ENCODE data around the gene SNPH.

The SNPH gene

DNA sequence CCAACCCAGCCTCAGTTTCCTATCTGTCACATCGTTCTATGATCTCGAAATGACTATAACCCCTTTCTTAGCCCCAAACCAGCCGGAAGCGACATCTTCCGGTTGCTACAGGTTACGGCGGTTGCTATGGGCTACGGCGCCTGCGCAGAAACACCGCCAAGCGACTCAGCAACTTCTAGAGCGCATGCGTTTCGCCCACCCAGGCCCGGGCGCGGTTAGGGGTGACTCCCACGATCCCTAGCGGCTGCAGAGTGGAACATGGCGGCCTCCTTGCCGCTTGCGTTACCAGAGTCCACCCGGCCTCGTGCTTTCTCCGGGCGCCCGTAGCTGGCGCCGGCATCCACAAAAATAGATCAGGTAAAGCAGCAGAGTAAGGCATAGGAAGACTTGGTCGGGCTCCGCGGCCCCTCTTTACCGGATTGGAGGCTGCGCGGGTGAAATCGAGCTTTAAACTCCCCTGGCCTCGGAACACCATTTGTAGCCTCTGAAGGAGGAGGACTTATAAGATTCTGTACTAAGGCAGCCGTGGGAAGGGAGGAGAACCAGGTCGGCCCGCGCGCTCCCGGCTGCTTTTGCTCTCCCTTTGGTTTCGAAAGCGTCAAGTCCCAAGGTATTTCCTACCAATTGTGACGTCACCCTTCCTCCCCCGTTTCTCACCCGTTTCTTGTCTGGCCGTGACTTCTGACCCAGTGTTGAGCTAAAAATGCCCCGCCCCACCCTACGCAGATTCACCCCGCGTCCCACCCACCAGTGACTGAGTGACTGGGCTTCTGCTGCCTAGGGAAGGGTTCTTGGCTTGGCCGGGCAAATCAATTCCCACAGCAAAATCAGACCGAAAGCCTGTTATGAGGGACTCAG is 59.3 kb downstream of the SNPH start:
- DNase-seq, result peak; percentile 95

- no peak for DNase-seq
Observed at GRCh38 chr20:1326031-1326930, 60.2 kb downstream of the SNPH start.

DNA sequence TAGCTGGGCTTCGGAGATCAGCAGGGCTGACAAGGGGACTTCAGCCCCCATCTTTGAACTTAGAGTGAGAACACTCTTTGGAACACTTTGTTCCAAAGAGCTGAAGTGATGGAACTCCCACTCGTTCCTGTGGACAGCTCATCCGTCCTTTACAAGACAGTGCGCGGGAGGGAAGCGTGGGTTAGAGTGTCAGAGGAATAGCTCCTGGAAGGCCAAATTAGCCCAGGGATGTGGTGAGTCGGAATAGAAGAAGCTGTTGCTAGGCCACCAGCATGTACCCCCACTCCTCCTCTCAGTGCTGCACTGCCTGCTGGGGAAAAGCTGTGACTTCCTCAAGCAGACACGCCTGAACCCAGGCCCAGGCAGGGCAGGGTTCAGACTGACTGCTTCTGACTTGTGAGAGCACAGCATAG is 61.2 kb downstream of the SNPH start:
- no peak for DNase-seq

GRCh38 chr20:1327827-1328679 is 62.0 kb downstream of the SNPH start:
- DNase-seq, result no peak

GRCh38 chr20:1328680-1329330 is 62.7 kb downstream of the SNPH start, which contains the start of gene SDCBP2:
Gene SDCBP2, minus strand, starts transcription at chr20:1329139. Its CDS starts 8,723 bp downstream, at chr20:1320416.
- no peak for DNase-seq

DNA sequence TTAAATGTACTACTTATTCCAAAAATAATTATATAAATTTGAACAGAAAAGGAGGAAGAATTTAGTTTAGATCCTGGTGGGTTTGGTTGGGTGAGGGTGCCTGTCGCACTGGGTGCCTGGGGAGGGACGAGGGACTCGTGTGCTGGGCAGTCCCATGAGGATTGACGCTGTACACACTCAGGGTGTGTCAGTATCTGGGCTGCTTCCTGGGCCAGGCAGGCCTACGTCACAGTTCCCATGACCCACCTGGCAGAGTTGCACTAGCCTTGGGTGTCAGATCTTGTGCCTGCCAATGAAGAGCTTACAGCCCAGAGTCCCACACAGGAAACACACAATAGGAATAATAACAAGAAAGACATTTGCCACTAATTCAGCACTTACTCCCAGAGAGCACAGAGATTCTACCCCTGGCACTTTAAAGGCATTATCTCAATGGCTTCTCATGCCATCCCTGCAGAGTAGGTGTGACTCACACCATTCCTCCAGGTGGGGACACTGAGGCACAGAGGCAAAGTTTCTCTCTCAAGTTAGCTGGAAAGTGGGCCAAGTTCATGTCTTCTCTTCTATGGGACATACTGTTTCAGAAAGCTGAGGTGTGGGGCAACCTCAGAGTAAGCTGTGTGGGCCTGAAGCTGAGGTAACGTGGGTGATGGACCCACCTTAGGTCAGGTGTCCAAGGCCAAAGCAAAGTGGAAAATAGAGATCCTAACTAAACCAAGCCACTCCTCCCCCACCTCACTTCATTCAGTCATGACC is 64.2 kb downstream of the SNPH start:
- no peak for DNase-seq

- DNase-seq, result no peak
Observed at GRCh38 chr20:1331101-1331500, 65.0 kb downstream of the SNPH start.

DNA sequence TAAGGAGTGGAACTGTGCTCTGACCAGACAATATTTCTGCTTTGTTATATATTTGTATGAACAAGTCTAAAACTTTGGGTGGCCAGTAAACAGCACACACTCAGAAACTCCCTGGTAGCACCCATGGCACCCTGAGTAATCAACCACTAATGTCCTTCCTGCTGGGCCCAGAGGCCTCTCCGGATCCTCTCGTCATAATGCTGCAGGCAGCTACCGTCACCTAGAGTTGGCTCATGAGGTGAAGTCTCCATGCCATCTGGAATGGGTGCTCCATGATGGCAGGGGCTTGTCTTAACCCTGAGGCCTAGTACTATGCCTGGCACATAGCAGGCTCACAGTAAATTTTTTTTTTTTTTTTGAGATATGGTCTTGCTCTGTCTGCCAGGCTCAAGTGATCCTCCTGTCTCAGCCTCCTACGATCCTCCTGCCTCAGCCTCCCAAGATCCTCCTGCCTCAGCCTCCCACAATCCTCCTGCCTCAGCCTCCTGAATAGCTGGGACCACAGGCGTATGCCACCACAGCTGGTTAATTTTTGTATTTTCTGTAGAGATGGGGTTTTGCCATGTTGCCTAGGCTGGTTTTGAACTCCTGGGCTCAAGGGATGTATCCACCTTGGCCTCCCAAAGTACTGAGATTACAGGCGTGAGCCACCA is 65.8 kb downstream of the SNPH start:
- no peak for DNase-seq

- DNase-seq, result no peak
Observed at GRCh38 chr20:1332749-1333300, 66.7 kb downstream of the SNPH start.

- DNase-seq, result no peak
Observed at GRCh38 chr20:1333462-1334369, 67.6 kb downstream of the SNPH start.

GRCh38 chr20:1334370-1334731 is 68.3 kb downstream of the SNPH start:
- no peak for DNase-seq

GRCh38 chr20:1334761-1335160 is 68.7 kb downstream of the SNPH start:
- DNase-seq, result no peak

DNA sequence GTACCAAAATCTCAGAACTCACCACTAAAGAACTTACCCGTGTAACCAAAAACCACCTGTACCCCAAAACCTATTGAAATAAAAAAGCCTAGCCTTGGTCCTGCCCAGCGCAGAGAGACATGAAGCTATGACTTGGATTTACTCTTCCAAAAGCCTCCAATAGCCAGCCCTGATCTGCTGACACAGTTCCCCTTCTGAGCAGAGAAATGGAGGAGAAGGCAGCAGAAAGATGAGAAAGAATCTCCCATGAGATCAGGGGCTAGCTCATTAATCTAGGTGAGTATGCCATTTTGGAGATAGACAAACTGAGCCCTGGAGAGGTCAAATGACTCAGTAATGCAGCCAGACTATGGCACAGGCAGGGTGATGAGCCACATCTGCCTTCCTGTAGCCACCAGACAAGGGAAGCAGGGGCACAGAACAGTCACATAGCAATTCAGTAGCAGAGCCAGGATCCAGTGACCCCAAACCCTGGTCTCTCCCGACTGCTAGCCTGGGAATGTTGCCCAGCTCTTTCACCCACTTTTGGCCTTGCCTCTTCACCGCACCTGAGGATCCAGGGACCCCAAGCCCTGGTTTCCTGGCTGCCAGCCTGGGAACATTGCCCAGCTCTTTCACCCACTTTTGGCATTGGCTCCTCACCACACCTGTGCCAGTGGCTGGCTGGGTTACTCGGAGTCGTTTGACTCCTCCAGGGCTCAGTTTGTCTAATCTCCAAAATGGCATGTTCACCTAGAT is 70.0 kb downstream of the SNPH start:
- DNase-seq, result peak; percentile 12

DNA sequence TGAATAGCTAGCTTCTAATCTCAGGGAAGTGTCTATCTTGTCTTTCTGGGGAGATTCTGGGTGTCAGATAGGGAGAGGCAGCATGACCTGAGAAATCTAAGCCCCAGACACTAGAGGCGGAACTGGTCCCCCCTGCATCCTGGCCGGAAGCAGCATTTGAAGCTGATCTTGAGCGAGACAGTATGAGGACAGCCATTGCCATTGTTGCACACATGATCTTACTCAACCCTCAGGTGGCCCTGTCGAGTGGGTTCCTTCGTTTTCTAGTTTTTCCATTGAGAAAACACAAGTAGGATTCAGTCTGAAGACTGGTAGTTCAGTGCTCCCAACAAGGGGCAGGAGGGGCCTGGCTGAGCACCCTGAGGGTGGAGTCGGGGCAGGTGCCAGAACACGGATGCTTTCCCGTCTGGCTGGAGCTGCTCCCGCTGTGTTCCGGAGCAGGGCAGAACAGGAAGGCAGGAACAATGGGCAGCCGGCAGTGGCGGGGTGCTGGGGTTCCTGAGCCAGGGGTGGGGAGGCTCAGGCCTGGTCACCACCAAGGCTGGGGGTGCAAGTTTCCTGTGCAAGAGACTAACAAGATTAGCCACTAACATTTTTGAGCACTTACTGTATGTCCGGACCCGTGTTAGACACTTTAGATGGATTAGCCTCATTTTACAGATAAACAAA is 70.7 kb downstream of the SNPH start:
- peak; percentile 30 for DNase-seq

- no peak for DNase-seq
Observed at GRCh38 chr20:1337441-1337840, 71.3 kb downstream of the SNPH start.

DNA sequence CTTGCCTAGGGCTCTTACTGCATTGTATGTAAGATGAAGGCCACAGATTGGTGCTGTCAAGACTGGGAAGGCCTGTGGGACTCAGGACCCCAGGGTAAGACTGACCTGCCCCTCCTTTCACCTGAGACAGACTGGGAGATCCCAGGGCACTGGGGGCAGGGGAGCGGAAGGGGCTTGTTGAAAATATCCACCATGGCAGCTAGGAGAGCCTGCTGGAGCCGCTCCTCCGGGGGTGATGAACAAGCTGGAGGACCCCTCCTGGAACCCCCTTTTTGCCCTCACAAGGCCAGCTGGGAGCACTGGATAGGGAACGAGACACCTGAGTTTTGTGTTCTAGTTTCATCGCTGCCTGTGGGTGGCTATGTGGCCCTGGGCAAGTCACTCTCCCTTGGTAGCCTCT is 72.0 kb downstream of the SNPH start:
- DNase-seq, result no peak

DNA sequence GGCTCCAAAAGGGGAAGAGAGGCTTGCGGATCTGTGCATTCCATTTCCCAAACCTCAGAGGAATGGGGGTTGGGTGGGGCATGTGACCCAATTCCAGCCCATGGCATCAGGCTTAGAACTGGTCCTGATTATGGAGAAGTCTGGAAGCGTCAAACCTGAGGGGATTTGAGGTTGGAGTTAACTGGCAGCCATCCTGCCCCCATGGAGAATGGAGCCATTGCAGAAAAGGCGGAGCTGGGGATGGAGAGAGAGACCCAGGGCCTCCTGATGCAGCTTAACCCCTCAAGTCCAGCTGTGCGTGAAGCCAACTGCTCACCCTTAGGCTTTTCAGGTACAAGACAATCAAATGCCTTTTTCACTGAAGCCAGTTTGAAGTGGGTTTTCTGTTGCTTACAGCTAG is 72.7 kb downstream of the SNPH start:
- no peak for DNase-seq

GRCh38 chr20:1341561-1342265 is 75.6 kb downstream of the SNPH start:
- DNase-seq, result no peak

All from NCI-H1105 treated with DMSO at 0.1 percent for 48 hours (cell line).